HG03060 (cell line): ENCODE measurements around the gene MARVELD3.
"Not testable (repeated sequence)": the region's sequence is repeated elsewhere in the genome, so short reads cannot be mapped to it uniquely, and the experiment has no call there.

Source experiments
- ATAC-seq: cut with Tn5 transposase; IDR thresholded peaks from one replicate; pipeline ENCODE4 v1.9.1; 2021; ENCODE audit warnings: low read depth, moderate number of reproducible peaks; ENCODE audit not compliant: unreplicated experiment

Gene MARVELD3

GRCh38 chr16:71626018-71626857 is at the start of gene MARVELD3:
Gene MARVELD3, plus strand, starts transcription at chr16:71626184. Its CDS starts 46 bp downstream, at chr16:71626230.
- ATAC-seq: no peak

- no peak for ATAC-seq
These were observed 49.0 kb upstream of the MARVELD3 start, which contains the start of gene TAT for GRCh38 chr16:71576971-71577370. Gene TAT, minus strand, starts transcription at chr16:71577092. Its CDS starts 677 bp downstream, at chr16:71576415.

- not testable (repeated sequence) for ATAC-seq
These were observed 43.5 kb upstream of the MARVELD3 start for GRCh38 chr16:71582553-71582848.

GRCh38 chr16:71584543-71585317 is 41.3 kb upstream of the MARVELD3 start:
- no peak for ATAC-seq

- no peak for ATAC-seq
These were observed 40.7 kb upstream of the MARVELD3 start for GRCh38 chr16:71585318-71585703.

GRCh38 chr16:71589334-71589733 is 36.6 kb upstream of the MARVELD3 start:
- ATAC-seq: not testable (repeated sequence)

- not testable (repeated sequence) for ATAC-seq
These were observed 35.9 kb upstream of the MARVELD3 start for GRCh38 chr16:71590071-71590470.

GRCh38 chr16:71590584-71590983 is 35.4 kb upstream of the MARVELD3 start:
- ATAC-seq: no peak

- no peak for ATAC-seq
These were observed 34.1 kb upstream of the MARVELD3 start for GRCh38 chr16:71591917-71592316.

GRCh38 chr16:71593048-71593999 is 32.7 kb upstream of the MARVELD3 start:
- no peak for ATAC-seq

GRCh38 chr16:71594000-71594646 is 31.9 kb upstream of the MARVELD3 start:
- no peak for ATAC-seq

- not testable (repeated sequence) for ATAC-seq
These were observed 30.6 kb upstream of the MARVELD3 start for GRCh38 chr16:71595340-71595826.

GRCh38 chr16:71598426-71598825 is 27.6 kb upstream of the MARVELD3 start:
- ATAC-seq: not testable (repeated sequence)

GRCh38 chr16:71600822-71601221 is 25.2 kb upstream of the MARVELD3 start:
- no peak for ATAC-seq

GRCh38 chr16:71609066-71609465 is 16.9 kb upstream of the MARVELD3 start:
- ATAC-seq: no peak

GRCh38 chr16:71610447-71610846 is 15.5 kb upstream of the MARVELD3 start:
- no peak for ATAC-seq

GRCh38 chr16:71610936-71611871 is 14.8 kb upstream of the MARVELD3 start:
- no peak for ATAC-seq

- not testable (repeated sequence) for ATAC-seq
These were observed 11.0 kb upstream of the MARVELD3 start for GRCh38 chr16:71614956-71615355.

- ATAC-seq: no peak
These were observed 7.6 kb upstream of the MARVELD3 start for GRCh38 chr16:71618429-71618828.
